ENCODE measurements around the gene ZMYM2. TPM values are rescaled to one million over a fixed set of nuclear protein-coding genes. Genes with fewer than 3 reads are reported as not detected.

The ZMYM2 gene
- total and polyA plus RNA-seq, 2 of the 13 experiments (the other 11 are each of a cell fraction or from before 2014, with no cell fraction given): 22.4 to 40.8 TPM

- H3K4me3 ChIP-seq (replicated peaks in 1 of 3; ENCODE audit: insufficient read depth in 1 of 3, low read depth in 2 of 3, low read length in 3 of 3): no peak overlapping the region
- no peaks in the 10 kb centered on the region for H3K4me1 ChIP-seq (ENCODE audit: insufficient read depth, low read length)
- peak; percentile 77; the same call in 1 of the 2 replicates for TF ChIP-seq ZNF121 (CRISPR knock-in tag; IDR thresholded peaks at IDR 0.05)
- TF ChIP-seq ZNF772 (CRISPR knock-in tag; IDR thresholded peaks at IDR 0.05): no peak
- no peak overlapping the region for H2AFZ ChIP-seq (ENCODE audit: low read length)
- ATAC-seq (no peak; the same call in 2 of the 3 replicates), DNase-seq (ENCODE audit: low spot score) (no peak), FAIRE-seq (no peak)
- no peak overlapping the region for H3K4me2 ChIP-seq (ENCODE audit: low read depth, low read length)
- ChIA-PET CTCF (ENCODE audit: low intra/inter-chr PET ratio, low total read pairs) (no interaction called here), POLR2A (interaction anchor here (0.7 kb wide), 1 partner anchor 75 kb away, joined by 3 read pairs; no protein-coding TSS in a partner anchor)
- intact Hi-C loops (cut with micrococcal nuclease; ENCODE audit: unreplicated experiment) (no loop called here), in situ Hi-C loops (cut with HindIII; ENCODE audit: extremely low pct_ligation_motif_present, low pct_unique_long_range_greater_than_20kb) (no loop called here)
- BruUV-seq (replicated peaks): no TSS peak
- no peaks in the 10 kb centered on the region for H3K9me3 ChIP-seq (ENCODE audit: low read length)
- H3K79me2 ChIP-seq (ENCODE audit: insufficient read depth, low read length): no peaks in the 10 kb centered on the region
- H3K27me3 ChIP-seq (ENCODE audit: control insufficient read depth in 1 of 2, insufficient read depth in 2 of 2, low read length in 2 of 2): no peaks in the 10 kb centered on the region
- H3K27ac ChIP-seq (ENCODE audit: extremely low read length, insufficient read depth, low read length): no peak overlapping the region
- H3K36me3 ChIP-seq (replicated peaks in 1 of 2; ENCODE audit: control insufficient read depth in 1 of 2, insufficient read depth in 2 of 2, low read length in 2 of 2): peaks cover 9 to 25% of the 10 kb centered on the region in 2 experiments
- no peak overlapping the region for H3K9ac ChIP-seq (ENCODE audit: insufficient read depth, low read depth, low read length)
- peaks cover 3% of the 10 kb centered on the region; the same call in 1 of the 2 replicates for H4K20me1 ChIP-seq (ENCODE audit: insufficient read depth, low read length)
- WGBS (ENCODE audit: low lambda C conversion rate): 85% methylated on average over 2 of the region's 2 CpGs
Measured at GRCh38 chr13:20045950-20046548, 87.5 kb downstream of the ZMYM2 start.

- POLR2A ChIA-PET: no interaction called here
- intact Hi-C loops (cut with micrococcal nuclease; ENCODE audit: unreplicated experiment) (no loop called here), in situ Hi-C loops (cut with HindIII; ENCODE audit: extremely low pct_ligation_motif_present, low pct_unique_long_range_greater_than_20kb) (no loop called here)
- no TSS peak for BruUV-seq (replicated peaks)
- Histone ChIP-seq H3K4me2 (ENCODE audit: low read depth, low read length) (no peak overlapping the region), H3K4me1 (ENCODE audit: insufficient read depth, low read length) (no peaks in the 10 kb centered on the region), H2AFZ (ENCODE audit: low read length) (no peak overlapping the region), H4K20me1 (ENCODE audit: insufficient read depth, low read length) (no peaks in the 10 kb centered on the region), H3K27me3 (ENCODE audit: control insufficient read depth in 1 of 2, insufficient read depth in 2 of 2, low read length in 2 of 2) (no peaks in the 10 kb centered on the region), H3K79me2 (ENCODE audit: insufficient read depth, low read length) (no peaks in the 10 kb centered on the region), H3K9me3 (ENCODE audit: low read length) (no peaks in the 10 kb centered on the region), H3K27ac (ENCODE audit: extremely low read length, insufficient read depth, low read length) (no peak overlapping the region), H3K4me3 (replicated peaks in 1 of 3; ENCODE audit: insufficient read depth in 1 of 3, low read depth in 2 of 3, low read length in 3 of 3) (no peak overlapping the region), H3K9ac (ENCODE audit: insufficient read depth, low read depth, low read length) (no peak overlapping the region), H3K36me3 (replicated peaks in 1 of 2; ENCODE audit: control insufficient read depth in 1 of 2, insufficient read depth in 2 of 2, low read length in 2 of 2) (peaks cover 0 to 2% of the 10 kb centered on the region in 2 experiments; a peak in 4 of 5 replicates)
- 85% methylated on average over 5 of the region's 5 CpGs for WGBS (ENCODE audit: low lambda C conversion rate)
- ATAC-seq (no peak), FAIRE-seq (no peak), DNase-seq (ENCODE audit: low spot score) (peak; percentile 9)
- CTCF ChIA-PET (ENCODE audit: low intra/inter-chr PET ratio, low total read pairs): no interaction called here
- TF ChIP-seq FOXP1 (IDR thresholded peaks at IDR 0.05) (no peak), FOXP1 (CRISPR knock-in tag; IDR thresholded peaks at IDR 0.05) (peak; percentile 63), MLXIP (CRISPR knock-in tag; IDR thresholded peaks at IDR 0.05; ENCODE audit: borderline replicate concordance) (no peak), TRIM24 (CRISPR knock-in tag; IDR thresholded peaks at IDR 0.05) (no peak), CC2D1A (CRISPR knock-in tag; IDR thresholded peaks at IDR 0.05) (no peak), ZNF563 (CRISPR knock-in tag; IDR thresholded peaks at IDR 0.05) (no peak)
Measured at GRCh38 chr13:20049558-20050473, 91.3 kb downstream of the ZMYM2 start.
